Ecto neural progenitor cell (in vitro differentiated cells): ENCODE data around the gene SLX9.
A peak's percentile ranks its signal among the peaks of the same experiment; 100 is the strongest.
"Not testable (repeated sequence)": the region's sequence is repeated elsewhere in the genome, so short reads cannot be mapped to it uniquely, and the experiment has no call there.

Source experiments
- DNase-seq: peaks from one replicate; pipeline ENCODE4 v3.0.0-alpha.2; 2018; ENCODE audit warnings: low spot score

Gene SLX9

GRCh38 chr21:45019887-45020537 is 80.2 kb downstream of the SLX9 start:
- no peak for DNase-seq

GRCh38 chr21:45020629-45021427 is 81.0 kb downstream of the SLX9 start:
- no peak for DNase-seq

GRCh38 chr21:45021428-45022347 is 81.9 kb downstream of the SLX9 start:
- no peak for DNase-seq

GRCh38 chr21:45022348-45022675 is 82.5 kb downstream of the SLX9 start:
- no peak for DNase-seq

- no peak for DNase-seq
Measured at GRCh38 chr21:45022736-45023135, 82.9 kb downstream of the SLX9 start.

- not testable (repeated sequence) for DNase-seq
Measured at GRCh38 chr21:45024516-45024915, 84.7 kb downstream of the SLX9 start.

GRCh38 chr21:45026066-45026745 is 86.4 kb downstream of the SLX9 start:
- peak; percentile 37 for DNase-seq
